H9 (cell line): Measurements from ENCODE around the gene PALM3. TPM values are rescaled to one million over a fixed set of nuclear protein-coding genes. Genes with fewer than 3 reads are reported as not detected.
A peak's percentile ranks its signal among the peaks of the same experiment; 100 is the strongest.

Source experiments
- DNase-seq: peaks from one replicate; pipeline ENCODE4 v3.0.0-alpha.2; 2017
- H2AFZ ChIP-seq: one replicate; pipeline ENCODE4 v1.6.1; 2013; ENCODE audit warnings: mild to moderate bottlenecking, low read length, control low read depth, moderate library complexity
- H2AK5ac ChIP-seq: 2 replicates; pipeline ENCODE4 v1.6.1; 2013; ENCODE audit warnings: low read length, control low read depth, mixed read lengths; ENCODE audit not compliant: insufficient read length
- H2BK120ac ChIP-seq: one replicate; pipeline ENCODE4 v1.6.1; 2013; ENCODE audit warnings: low read depth, mild to moderate bottlenecking, low read length, control low read depth, inconsistent platforms; ENCODE audit not compliant: poor library complexity, severe bottlenecking
- H2BK12ac ChIP-seq: 2 replicates; pipeline ENCODE4 v1.6.1; 2013; ENCODE audit warnings: low read length, control low read depth, mixed read lengths, low read depth; ENCODE audit not compliant: insufficient read length
- H2BK15ac ChIP-seq: 2 replicates; pipeline ENCODE4 v1.6.1; 2013; ENCODE audit warnings: low read depth, low read length, control low read depth
- H2BK20ac ChIP-seq: one replicate; pipeline ENCODE4 v1.6.1; 2013; ENCODE audit warnings: low read depth, mild to moderate bottlenecking, low read length, control low read depth, inconsistent platforms; ENCODE audit not compliant: poor library complexity, severe bottlenecking
- H2BK5ac ChIP-seq: 2 replicates; pipeline ENCODE4 v1.6.1; 2013; ENCODE audit warnings: low read length, control low read depth, mixed read lengths; ENCODE audit not compliant: insufficient read length
- H3K14ac ChIP-seq: 2 replicates; pipeline ENCODE4 v1.6.1; 2013; ENCODE audit warnings: low read length, control low read depth; ENCODE audit not compliant: insufficient read depth
- H3K18ac ChIP-seq: 2 replicates; pipeline ENCODE4 v1.6.1; 2013; ENCODE audit warnings: low read depth, mild to moderate bottlenecking, mixed read lengths, low read length, control low read depth; ENCODE audit not compliant: insufficient read length
- H3K23ac ChIP-seq: 2 replicates; pipeline ENCODE4 v1.6.1; 2013; ENCODE audit warnings: low read length, control low read depth, mixed read lengths, low read depth; ENCODE audit not compliant: insufficient read length
- H3K23me2 ChIP-seq: 2 replicates; pipeline ENCODE4 v1.6.1; 2013; ENCODE audit warnings: low read depth, mild to moderate bottlenecking, mixed read lengths, low read length, control low read depth; ENCODE audit not compliant: insufficient read length, poor library complexity, severe bottlenecking
- H3K27ac ChIP-seq: 2 replicates; pipeline ENCODE4 v1.5.1; 2013; ENCODE audit warnings: low read length, control low read depth, mixed read lengths, low read depth; ENCODE audit not compliant: insufficient read length
- H3K27me3 ChIP-seq: 2 replicates; pipeline ENCODE4 v1.6.1; 2013; ENCODE audit warnings: low read length, control low read depth, inconsistent platforms; ENCODE audit not compliant: insufficient read depth
- H3K4ac ChIP-seq: 2 replicates; pipeline ENCODE4 v1.6.1; 2013; ENCODE audit warnings: low read depth, mild to moderate bottlenecking, control low read depth, inconsistent platforms, low read length, moderate library complexity
- H3K4me1 ChIP-seq: 2 replicates; pipeline ENCODE4 v1.6.1; 2013; ENCODE audit warnings: low read length, control low read depth, inconsistent platforms; ENCODE audit not compliant: insufficient read depth
- H3K4me2 ChIP-seq: 2 replicates; pipeline ENCODE4 v1.6.1; 2013; ENCODE audit warnings: low read length, control low read depth, mixed read lengths; ENCODE audit not compliant: insufficient read length, insufficient read depth
- H3K56ac ChIP-seq: 2 replicates; pipeline ENCODE4 v1.6.1; 2013; ENCODE audit warnings: low read depth, mild to moderate bottlenecking, mixed read lengths, low read length, control low read depth; ENCODE audit not compliant: insufficient read length
- H3K79me1 ChIP-seq: 2 replicates; pipeline ENCODE4 v1.6.1; 2013; ENCODE audit warnings: low read depth, mild to moderate bottlenecking, moderate library complexity, low read length, control low read depth, inconsistent platforms; ENCODE audit not compliant: insufficient read depth, poor library complexity, severe bottlenecking
- H3K79me2 ChIP-seq: 2 replicates; pipeline ENCODE4 v1.6.1; 2013; ENCODE audit warnings: low read length, control low read depth, inconsistent platforms; ENCODE audit not compliant: insufficient read depth
- H3K9ac ChIP-seq: 2 replicates; pipeline ENCODE4 v1.6.1; 2013; ENCODE audit warnings: low read length, control low read depth, mixed read lengths; ENCODE audit not compliant: insufficient read length; ENCODE audit errors: extremely low read depth
- H3K9me3 ChIP-seq: one replicate; pipeline ENCODE4 v1.6.1; 2013; ENCODE audit warnings: low read depth, low read length, inconsistent platforms; ENCODE audit not compliant: control insufficient read depth
- H3T11ph ChIP-seq: one replicate; pipeline ENCODE4 v1.6.1; 2013; ENCODE audit warnings: mild to moderate bottlenecking, low read length, control low read depth, inconsistent platforms
- H4K20me1 ChIP-seq: one replicate; pipeline ENCODE4 v1.6.1; 2013; ENCODE audit not compliant: control insufficient read depth, insufficient read length, insufficient read depth
- H4K5ac ChIP-seq: 2 replicates; pipeline ENCODE4 v1.6.1; 2013; ENCODE audit warnings: low read depth, mild to moderate bottlenecking, mixed read lengths, low read length, control low read depth; ENCODE audit not compliant: insufficient read length
- H4K8ac ChIP-seq: replicated peaks from 2 replicates; pipeline ENCODE4 v1.6.1; 2013; ENCODE audit warnings: low read length, control low read depth, mixed read lengths, low read depth; ENCODE audit not compliant: insufficient read length
- H4K91ac ChIP-seq: 2 replicates; pipeline ENCODE4 v1.6.1; 2013; ENCODE audit warnings: low read depth, mild to moderate bottlenecking, moderate library complexity, mixed read lengths, low read length, control low read depth; ENCODE audit not compliant: insufficient read length
- H3K27ac Mint-ChIP-seq, 3 experiments: 2 replicates in 2 of 3; 3 replicates in 1 of 3; pipeline ENCODE4 v1.8.0; 2020 to 2021; ENCODE audit warnings: mixed read lengths in 3 of 3, mild to moderate bottlenecking in 1 of 3, moderate library complexity in 1 of 3
- H3K27me3 Mint-ChIP-seq: 2 replicates; pipeline ENCODE4 v1.8.0; 2021; ENCODE audit warnings: low read depth, mild to moderate bottlenecking, moderate library complexity, mixed read lengths
- H3K36me3 Mint-ChIP-seq, 3 experiments: 2 replicates in 2 of 3; 3 replicates in 1 of 3; pipeline ENCODE4 v1.8.0; 2020 to 2021; ENCODE audit warnings: low read depth in 3 of 3, mixed read lengths in 3 of 3; ENCODE audit not compliant: insufficient read depth in 1 of 3
- H3K4me1 Mint-ChIP-seq, 2 experiments: 2 replicates each; pipeline ENCODE4 v1.8.0; 2020; ENCODE audit warnings: mixed read lengths in 2 of 2
- H3K4me3 Mint-ChIP-seq, 2 experiments: 2 replicates in 1 of 2; 3 replicates in 1 of 2; pipeline ENCODE4 v1.8.0; 2020 to 2021; ENCODE audit warnings: mild to moderate bottlenecking in 2 of 2, mixed read lengths in 2 of 2, moderate library complexity in 1 of 2
- H3K9me3 Mint-ChIP-seq, 2 experiments: 2 replicates in 1 of 2; 3 replicates in 1 of 2; pipeline ENCODE4 v1.8.0; 2020; ENCODE audit warnings: mild to moderate bottlenecking in 2 of 2, mixed read lengths in 2 of 2, moderate library complexity in 1 of 2
- WGBS: extraction: QIAGEN DNeasy Blood & Tissue Kit; methylation state at CpG from one replicate; pipeline ENCODE4 v1.1.7; 2013; ENCODE audit warnings: missing lambda C conversion rate, low lambda C conversion rate, mixed read lengths; ENCODE audit not compliant: insufficient read length; ENCODE audit errors: extremely low coverage; 5-methylcytosine and 5-hydroxymethylcytosine counted together
- total RNA-seq: library from RNA; stranded (reverse); gene quantifications from 2 replicates; pipeline ENCODE4 v1.2.1, GENCODE V29; 2021
- TF ChIP-seq, protein P1 (sequence below): fragments of 200-600 bp; sonication (generic); conservative IDR thresholded peaks from 3 replicates; pipeline ENCODE4 v1.8.0; 2021; ENCODE audit warnings: antibody characterized with exemption, mild to moderate bottlenecking

PALM3 gene
- total RNA-seq, 1 experiment from 2014 or later: 11.5 TPM

DNA sequence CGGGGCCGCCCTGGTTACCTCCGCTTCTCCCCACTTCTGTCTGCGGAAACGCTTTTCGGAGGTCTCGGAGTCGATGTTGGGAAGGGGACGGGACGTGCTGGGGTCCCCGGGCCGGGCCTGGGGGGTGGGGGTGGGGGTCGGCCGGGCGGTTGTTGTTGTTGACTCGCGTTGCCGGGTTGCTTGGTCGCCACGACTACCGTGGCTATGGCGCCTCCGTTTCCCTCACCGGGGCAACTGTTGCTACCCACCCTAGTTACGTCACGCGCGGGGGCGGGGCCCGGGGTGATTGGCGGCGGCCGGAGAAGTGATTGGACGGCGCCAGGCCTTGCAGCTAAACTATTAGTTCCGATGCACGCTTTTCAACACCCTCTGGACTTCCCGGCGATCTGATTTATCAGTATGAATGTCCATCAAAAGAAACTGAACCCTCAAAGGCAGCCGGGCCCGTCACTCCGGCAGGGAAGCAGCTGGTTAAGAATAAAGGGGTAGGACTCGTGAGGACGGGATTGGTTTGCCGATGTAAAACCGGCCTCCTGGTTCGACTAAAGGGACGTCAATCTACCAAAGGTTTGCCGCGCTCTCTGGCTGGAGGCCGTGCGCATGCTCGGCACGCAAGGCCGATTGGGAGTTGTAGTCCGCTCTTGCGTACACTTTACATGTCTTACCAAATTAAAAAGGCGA is 55.7 kb downstream of the PALM3 start, which contains the start of gene RFX1:
RFX1 (minus strand) TSS at position 236 of the 681 bp plus-strand sequence. CDS start 12,477 bp downstream, outside the sequence.
- TF ChIP-seq, protein P1, sequence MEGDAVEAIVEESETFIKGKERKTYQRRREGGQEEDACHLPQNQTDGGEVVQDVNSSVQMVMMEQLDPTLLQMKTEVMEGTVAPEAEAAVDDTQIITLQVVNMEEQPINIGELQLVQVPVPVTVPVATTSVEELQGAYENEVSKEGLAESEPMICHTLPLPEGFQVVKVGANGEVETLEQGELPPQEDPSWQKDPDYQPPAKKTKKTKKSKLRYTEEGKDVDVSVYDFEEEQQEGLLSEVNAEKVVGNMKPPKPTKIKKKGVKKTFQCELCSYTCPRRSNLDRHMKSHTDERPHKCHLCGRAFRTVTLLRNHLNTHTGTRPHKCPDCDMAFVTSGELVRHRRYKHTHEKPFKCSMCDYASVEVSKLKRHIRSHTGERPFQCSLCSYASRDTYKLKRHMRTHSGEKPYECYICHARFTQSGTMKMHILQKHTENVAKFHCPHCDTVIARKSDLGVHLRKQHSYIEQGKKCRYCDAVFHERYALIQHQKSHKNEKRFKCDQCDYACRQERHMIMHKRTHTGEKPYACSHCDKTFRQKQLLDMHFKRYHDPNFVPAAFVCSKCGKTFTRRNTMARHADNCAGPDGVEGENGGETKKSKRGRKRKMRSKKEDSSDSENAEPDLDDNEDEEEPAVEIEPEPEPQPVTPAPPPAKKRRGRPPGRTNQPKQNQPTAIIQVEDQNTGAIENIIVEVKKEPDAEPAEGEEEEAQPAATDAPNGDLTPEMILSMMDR: no peak
- Histone ChIP-seq H2BK12ac (peak within 1 kb of the TSS; percentile 53), H3K79me2 (no peaks in the 10 kb centered on the region), H3K23ac (no peak within 1 kb of the TSS), H2AFZ (no peak within 1 kb of the TSS), H2BK20ac (no peak within 1 kb of the TSS), H2BK5ac (no peak within 1 kb of the TSS), H4K20me1 (no peaks in the 10 kb centered on the region), H4K91ac (no peak within 1 kb of the TSS), H3K27ac (peak within 1 kb of the TSS; percentile 66), H3T11ph (no peak within 1 kb of the TSS), H3K27me3 (no peaks in the 10 kb centered on the region), H3K79me1 (no peaks in the 10 kb centered on the region), H4K5ac (no peak within 1 kb of the TSS), H3K4me1 (no peaks in the 10 kb centered on the region), H2AK5ac (no peak within 1 kb of the TSS), H2BK15ac (no peak within 1 kb of the TSS), H3K23me2 (no peaks in the 10 kb centered on the region), H3K14ac (peak within 1 kb of the TSS; percentile 91), H2BK120ac (peak within 1 kb of the TSS; percentile 97), H3K56ac (no peak within 1 kb of the TSS), H3K18ac (peak within 1 kb of the TSS; percentile 94), H3K4ac (no peak within 1 kb of the TSS; the same call in 1 of the 2 replicates), H4K8ac (no peak within 1 kb of the TSS), H3K9me3 (no peaks in the 10 kb centered on the region), H3K9ac (peak within 1 kb of the TSS; percentile 66), H3K4me2 (peak within 1 kb of the TSS; percentile 57)
- peaks cover 0 to 2% (median 0%) of the 10 kb centered on the region in 3 experiments; a peak in 1 of 7 replicates for H3K36me3 Mint-ChIP-seq
- peak within 1 kb of the TSS; percentile 82 to 93 for H3K4me3 Mint-ChIP-seq
- DNase-seq: peak; percentile 99
- no CpG with 5 or more reads among the region's 58 CpGs for WGBS
- H3K27ac Mint-ChIP-seq: peak within 1 kb of the TSS; percentile 99 to 100 (median 100)
- peaks cover 13 to 14% of the 10 kb centered on the region in 2 experiments; a peak in 3 of 4 replicates for H3K4me1 Mint-ChIP-seq
- H3K9me3 Mint-ChIP-seq: peaks cover 0 to 4% of the 10 kb centered on the region in 2 experiments; a peak in 2 of 5 replicates
- H3K27me3 Mint-ChIP-seq: no peaks in the 10 kb centered on the region; the same call in none of the 2 replicates
